Activated T-helper 1 cell treated with anti-CD3 and anti-CD28 coated beads, Interleukin-12 subunit alpha, Interleukin-12 subunit beta, Interleukin-2, Interleukin-4 antibody, amounts not matched to agents 30 ng/mL and 10 ng/mL and 1 ng/mL, durations not matched to agents 14 hours and 24 hours and 36 hours (primary cell): ENCODE measurements around the gene IFT43. TPM values are rescaled to one million over a fixed set of nuclear protein-coding genes. Genes with fewer than 3 reads are reported as not detected.

Source experiments
- DNase-seq: peaks from one replicate; pipeline ENCODE4 v3.0.0; 2021; ENCODE audit warnings: low spot score
- H3K27ac Mint-ChIP-seq: one replicate; pipeline ENCODE4 v1.8.0; 2021; ENCODE audit warnings: mild to moderate bottlenecking, mixed read lengths
- H3K27me3 Mint-ChIP-seq: one replicate; pipeline ENCODE4 v1.8.0; 2022; ENCODE audit warnings: mild to moderate bottlenecking, moderate library complexity, mixed read lengths; ENCODE audit not compliant: insufficient read depth
- H3K36me3 Mint-ChIP-seq: one replicate; pipeline ENCODE4 v1.8.0; 2021; ENCODE audit warnings: low read depth, mixed read lengths
- H3K4me1 Mint-ChIP-seq: one replicate; pipeline ENCODE4 v1.8.0; 2021; ENCODE audit warnings: low read depth, mixed read lengths
- H3K4me3 Mint-ChIP-seq: one replicate; pipeline ENCODE4 v1.8.0; 2021; ENCODE audit warnings: mild to moderate bottlenecking, moderate library complexity, mixed read lengths
- H3K9me3 Mint-ChIP-seq: one replicate; pipeline ENCODE4 v1.8.0; 2021; ENCODE audit warnings: mixed read lengths
- intact Hi-C: fragments of 100-400 bp; cut with micrococcal nuclease; formaldehyde crosslinking; loops from one replicate; pipeline ENCODE4 v1.15.1; 2024
- total RNA-seq: library from RNA; stranded (reverse); gene quantifications from 2 replicates; pipeline ENCODE4 v1.2.3, GENCODE V29; 2022

The IFT43 gene
- total RNA-seq, 1 donor from 2014 or later, result 8.7 TPM

- no peaks in the 10 kb centered on the region for H3K36me3 Mint-ChIP-seq
- H3K27me3 Mint-ChIP-seq, result peaks cover 5% of the 10 kb centered on the region
- peak overlapping the region; percentile 74 for H3K4me3 Mint-ChIP-seq
- H3K4me1 Mint-ChIP-seq, result peaks cover 52% of the 10 kb centered on the region
- peak overlapping the region; percentile 48 for H3K27ac Mint-ChIP-seq
- no peak for DNase-seq
- intact Hi-C loops, result loop anchor here (5.0 kb wide), 1 partner anchor 806 kb away; the partner anchor contains the start of gene TMED10
- no peaks in the 10 kb centered on the region for H3K9me3 Mint-ChIP-seq
These were observed 2.6 kb upstream of the IFT43 start for GRCh38 chr14:75983019-75983358.

- H3K27ac Mint-ChIP-seq, result no peak overlapping the region
- no peaks in the 10 kb centered on the region for H3K9me3 Mint-ChIP-seq
- intact Hi-C loops, result loop anchor here (1.0 to 5.0 kb wide), 6 partner anchors 168 to 1222 kb away; partner anchors contain the start of genes ANGEL1, EIF2B2, ERG28 and TMED10
- H3K27me3 Mint-ChIP-seq, result peaks cover 5% of the 10 kb centered on the region
- H3K4me1 Mint-ChIP-seq, result peaks cover 36% of the 10 kb centered on the region
- DNase-seq, result no peak
- no peaks in the 10 kb centered on the region for H3K36me3 Mint-ChIP-seq
- peak overlapping the region; percentile 89 for H3K4me3 Mint-ChIP-seq
These were observed 889 bp upstream of the IFT43 start for GRCh38 chr14:75984674-75985073.

GRCh38 chr14:75986439-75986765 is 839 bp downstream of the IFT43 start:
- H3K27ac Mint-ChIP-seq, result peak overlapping the region; percentile 67
- H3K27me3 Mint-ChIP-seq, result peaks cover 5% of the 10 kb centered on the region
- no peaks in the 10 kb centered on the region for H3K9me3 Mint-ChIP-seq

GRCh38 chr14:75987201-75987970 is 1.8 kb downstream of the IFT43 start:
- Mint-ChIP-seq H3K36me3 (no peaks in the 10 kb centered on the region), H3K9me3 (no peaks in the 10 kb centered on the region), H3K4me3 (peak overlapping the region; percentile 15), H3K4me1 (peaks cover 16% of the 10 kb centered on the region), H3K27ac (no peak overlapping the region), H3K27me3 (peaks cover 5% of the 10 kb centered on the region)
- intact Hi-C loops, result loop anchor here (5.0 kb wide), 3 partner anchors 825 to 1225 kb away; partner anchors contain the start of genes ANGEL1, EIF2B2 and YLPM1
- DNase-seq, result no peak

More at GRCh38 chr14:75986439-75986765, 839 bp downstream of the IFT43 start:
- Mint-ChIP-seq H3K36me3 (no peaks in the 10 kb centered on the region), H3K4me1 (peaks cover 23% of the 10 kb centered on the region), H3K4me3 (peak overlapping the region; percentile 89)
- no peak for DNase-seq
- intact Hi-C loops, result loop anchor here (5.0 kb wide), 3 partner anchors 826 to 1224 kb away; partner anchors contain the start of genes ANGEL1, EIF2B2 and YLPM1

DNA sequence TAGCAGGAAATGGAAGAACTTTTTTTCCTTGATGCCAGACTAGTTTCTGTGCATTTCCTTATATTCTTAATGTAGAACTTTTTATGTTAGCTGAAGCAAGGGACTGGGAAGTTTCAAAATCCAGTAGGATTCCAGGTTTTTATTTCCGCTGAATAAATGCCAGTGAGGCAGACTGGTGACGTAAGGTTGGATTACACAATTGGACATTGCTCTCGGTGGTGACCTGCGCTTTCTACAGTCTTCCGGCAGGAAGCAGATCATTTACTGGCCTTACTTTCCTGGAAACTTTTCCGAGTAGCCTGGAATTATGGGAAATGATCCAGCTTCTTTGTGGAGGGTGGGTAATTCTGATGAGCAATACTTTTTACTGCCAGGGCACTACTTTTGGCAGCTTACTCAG is 3.6 kb downstream of the IFT43 start:
- H3K4me3 Mint-ChIP-seq, result no peak overlapping the region
- H3K36me3 Mint-ChIP-seq, result no peaks in the 10 kb centered on the region
- intact Hi-C loops, result loop anchor here (5.0 kb wide), 3 partner anchors 823 to 1227 kb away; partner anchors contain the start of genes ANGEL1, EIF2B2 and YLPM1
- no peaks in the 10 kb centered on the region for H3K9me3 Mint-ChIP-seq
- peaks cover 17% of the 10 kb centered on the region for H3K4me1 Mint-ChIP-seq
- no peak for DNase-seq
- no peak overlapping the region for H3K27ac Mint-ChIP-seq
- H3K27me3 Mint-ChIP-seq, result peaks cover 2% of the 10 kb centered on the region

GRCh38 chr14:75990297-75990696 is 4.7 kb downstream of the IFT43 start:
- no peak overlapping the region for H3K27ac Mint-ChIP-seq
- H3K9me3 Mint-ChIP-seq, result no peaks in the 10 kb centered on the region
- intact Hi-C loops, result no loop called here
- DNase-seq, result no peak
- no peaks in the 10 kb centered on the region for H3K27me3 Mint-ChIP-seq
- H3K4me1 Mint-ChIP-seq, result peaks cover 17% of the 10 kb centered on the region
- no peaks in the 10 kb centered on the region for H3K36me3 Mint-ChIP-seq
- H3K4me3 Mint-ChIP-seq, result no peak overlapping the region

GRCh38 chr14:75991753-75992152 is 6.2 kb downstream of the IFT43 start:
- Mint-ChIP-seq H3K27ac (no peak overlapping the region), H3K27me3 (no peaks in the 10 kb centered on the region), H3K36me3 (no peaks in the 10 kb centered on the region), H3K9me3 (no peaks in the 10 kb centered on the region), H3K4me1 (peaks cover 8% of the 10 kb centered on the region), H3K4me3 (no peak overlapping the region)
- DNase-seq, result no peak
- intact Hi-C loops, result no loop called here

DNA sequence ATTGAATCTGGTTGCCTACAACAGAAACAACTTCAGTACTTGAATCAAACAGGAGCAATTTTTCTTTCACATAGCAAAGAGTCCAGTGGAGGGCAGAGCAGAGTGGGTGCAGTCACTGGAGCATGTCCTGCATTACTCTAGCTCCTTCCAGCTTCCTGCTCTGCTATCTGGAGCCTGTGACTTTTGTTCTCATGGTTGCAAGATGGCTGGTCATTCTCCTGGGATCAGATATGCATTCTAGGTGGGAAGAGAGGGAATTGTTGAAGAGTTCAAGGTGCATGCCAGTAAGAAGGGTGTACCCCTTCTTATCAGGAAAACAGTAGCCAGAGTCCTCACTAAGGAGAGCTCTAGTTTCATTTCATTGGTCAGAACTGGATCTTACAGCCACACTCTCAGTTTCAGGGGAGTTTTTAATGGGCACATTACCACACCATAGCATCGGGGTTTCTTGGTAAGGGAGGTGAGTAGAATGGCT is 8.0 kb downstream of the IFT43 start:
- Mint-ChIP-seq H3K36me3 (no peaks in the 10 kb centered on the region), H3K27me3 (no peaks in the 10 kb centered on the region), H3K4me1 (peaks cover 5% of the 10 kb centered on the region), H3K9me3 (no peaks in the 10 kb centered on the region), H3K4me3 (no peak overlapping the region), H3K27ac (no peak overlapping the region)
- DNase-seq, result no peak
- intact Hi-C loops, result no loop called here

DNA sequence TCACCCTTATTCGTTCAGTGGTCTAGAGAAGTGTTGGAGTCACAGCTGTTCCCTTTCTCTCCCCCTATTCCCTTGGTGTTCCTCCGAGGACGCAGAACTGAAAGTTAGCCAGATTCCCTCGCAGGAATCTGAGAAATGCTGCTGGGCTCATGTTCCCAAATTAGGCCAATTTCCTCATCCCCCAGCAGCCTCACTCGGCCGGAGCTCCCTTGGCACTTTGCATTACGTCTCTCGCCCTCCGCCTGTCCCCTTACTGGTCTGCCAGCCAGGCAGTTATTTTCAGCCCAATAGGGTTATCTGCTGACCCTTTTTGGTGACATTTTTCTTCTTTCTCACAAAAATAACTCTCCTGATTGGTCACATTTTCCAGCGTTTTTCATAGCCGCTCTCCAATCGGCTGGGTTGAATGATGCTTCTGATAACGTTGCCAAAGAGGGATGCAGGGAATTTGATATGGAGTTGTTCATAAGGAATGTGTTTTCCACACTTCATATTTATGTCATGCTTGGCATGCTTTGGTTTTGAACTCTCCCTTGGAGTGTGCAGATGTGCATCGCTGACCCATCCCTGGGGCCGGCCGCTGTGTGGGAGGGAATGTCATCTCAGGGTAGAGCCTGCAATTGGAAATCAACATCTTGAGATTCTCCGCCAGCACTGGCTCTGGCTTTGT is 9.9 kb downstream of the IFT43 start:
- Mint-ChIP-seq H3K27ac (no peak overlapping the region), H3K4me3 (no peak overlapping the region), H3K36me3 (no peaks in the 10 kb centered on the region), H3K9me3 (no peaks in the 10 kb centered on the region), H3K27me3 (no peaks in the 10 kb centered on the region), H3K4me1 (peaks cover 5% of the 10 kb centered on the region)
- no peak for DNase-seq
- intact Hi-C loops, result no loop called here

DNA sequence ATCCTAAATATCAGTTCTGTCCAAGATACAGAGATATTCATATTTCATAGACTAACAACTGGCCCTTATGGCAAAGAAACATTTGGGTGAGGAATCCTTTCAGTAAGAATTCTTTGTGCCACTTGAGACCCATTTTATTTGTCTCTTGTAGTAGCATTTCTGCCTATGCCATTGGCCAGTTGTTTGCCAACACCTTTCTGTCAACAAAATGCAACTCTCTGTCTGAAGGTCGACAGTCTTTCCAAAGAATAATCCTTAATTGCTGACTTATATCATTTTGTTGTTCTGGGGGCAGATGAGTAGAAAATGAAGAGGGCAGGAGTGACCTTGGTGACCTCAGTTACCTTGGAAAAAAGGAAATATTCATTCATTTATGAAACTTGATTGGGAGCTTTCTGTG is 10.9 kb downstream of the IFT43 start:
- Mint-ChIP-seq H3K27ac (no peak overlapping the region), H3K36me3 (no peaks in the 10 kb centered on the region)

DNA sequence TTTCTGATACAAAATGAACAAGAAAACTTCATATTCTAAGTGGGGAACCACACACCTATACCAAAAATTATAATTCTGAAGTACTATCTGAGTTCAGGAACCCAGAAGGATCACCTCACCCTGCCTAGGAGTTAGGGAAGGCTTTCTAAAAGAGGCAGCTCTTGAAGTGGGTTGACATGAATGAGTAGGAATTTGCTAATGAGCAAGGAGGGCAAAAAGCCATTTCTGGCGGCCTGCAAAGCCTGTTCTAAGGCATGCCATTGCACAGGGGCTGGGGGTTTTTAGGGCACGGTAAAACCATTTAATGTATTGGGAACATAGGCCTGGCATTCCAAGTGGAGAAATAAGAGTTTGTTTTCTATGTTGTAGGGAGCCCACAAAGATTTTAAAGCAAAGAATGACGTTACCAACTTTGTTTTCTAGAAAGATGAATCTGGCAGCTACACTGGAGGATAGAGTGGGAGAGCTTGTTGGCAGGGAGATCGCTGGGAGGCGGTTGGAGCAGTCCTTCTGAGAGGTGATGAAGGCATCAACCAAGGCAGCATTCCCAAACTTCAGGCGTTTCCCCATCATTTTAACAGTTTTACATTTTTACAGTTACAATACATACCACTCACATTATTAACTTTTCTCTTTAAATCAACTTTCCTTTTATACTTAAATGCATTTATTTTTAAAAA is 14.1 kb downstream of the IFT43 start:
- Mint-ChIP-seq H3K36me3 (peaks cover 3% of the 10 kb centered on the region), H3K4me1 (no peaks in the 10 kb centered on the region), H3K9me3 (peaks cover 9% of the 10 kb centered on the region), H3K27ac (no peak overlapping the region), H3K27me3 (no peaks in the 10 kb centered on the region), H3K4me3 (no peak overlapping the region)
- no peak for DNase-seq
- intact Hi-C loops, result no loop called here

More for the DNA sequence above, 10.9 kb downstream of the IFT43 start:
- DNase-seq, result no peak
- no peak overlapping the region for H3K4me3 Mint-ChIP-seq
- peaks cover 5% of the 10 kb centered on the region for H3K4me1 Mint-ChIP-seq
- no peaks in the 10 kb centered on the region for H3K27me3 Mint-ChIP-seq
- no peaks in the 10 kb centered on the region for H3K9me3 Mint-ChIP-seq
- intact Hi-C loops, result no loop called here

GRCh38 chr14:76002383-76002782 is 16.8 kb downstream of the IFT43 start:
- Mint-ChIP-seq H3K9me3 (peaks cover 16% of the 10 kb centered on the region), H3K4me3 (no peak overlapping the region), H3K27me3 (no peaks in the 10 kb centered on the region), H3K4me1 (no peaks in the 10 kb centered on the region), H3K27ac (no peak overlapping the region), H3K36me3 (peaks cover 5% of the 10 kb centered on the region)
- intact Hi-C loops, result no loop called here
- no peak for DNase-seq

DNA sequence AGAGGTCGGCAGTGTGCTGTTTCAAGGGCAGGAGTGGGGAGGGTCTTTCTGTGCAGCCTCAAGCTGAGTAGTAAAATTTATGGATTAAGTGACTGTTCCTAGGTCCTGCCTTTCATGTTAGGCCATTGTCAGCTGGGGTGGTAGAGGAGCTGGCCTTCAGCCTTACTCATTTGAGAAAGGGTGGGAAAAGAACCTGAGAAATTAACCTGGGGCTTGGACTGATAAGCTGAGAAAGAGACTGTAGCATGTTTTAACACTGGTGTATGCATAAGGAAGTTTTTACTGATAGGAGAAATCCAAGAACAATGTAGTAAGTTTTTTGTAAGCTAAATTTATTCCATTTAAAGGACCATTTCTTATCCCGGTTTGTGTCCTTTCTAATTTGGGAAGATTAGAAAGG is 20.7 kb downstream of the IFT43 start:
- H3K9me3 Mint-ChIP-seq, result peaks cover 16% of the 10 kb centered on the region
- intact Hi-C loops, result no loop called here
- H3K27ac Mint-ChIP-seq, result no peak overlapping the region
- DNase-seq, result no peak
- H3K4me3 Mint-ChIP-seq, result no peak overlapping the region
- no peaks in the 10 kb centered on the region for H3K4me1 Mint-ChIP-seq
- H3K27me3 Mint-ChIP-seq, result no peaks in the 10 kb centered on the region
- peaks cover 6% of the 10 kb centered on the region for H3K36me3 Mint-ChIP-seq
